Heart right ventricle (tissue), 16 donors: ENCODE results near the gene CYREN. TPM values are rescaled to one million over a fixed set of nuclear protein-coding genes. Genes with fewer than 3 reads are reported as not detected.

Source experiments
- ATAC-seq, 8 donors: fragments of 200-7000 bp; cut with Tn5 transposase; one replicate each; pipeline ENCODE4 v1.9.1; 2020; ENCODE audit warnings: mild to moderate bottlenecking in 8 of 8, moderate library complexity in 8 of 8, moderate number of reproducible peaks in 1 of 8
- DNase-seq, 2 donors: peaks; one replicate each; pipeline ENCODE4 v3.0.0-alpha.2; 2020
- H3K27ac ChIP-seq, 10 donors: fragments of 200-600 bp; sonication (generic) in 2 of 10; one replicate each; pipeline versions ENCODE4 v1.5.0 to v1.8.0; 2020 to 2022; ENCODE audit warnings: mild to moderate bottlenecking in 3 of 10
- H3K27me3 ChIP-seq, 7 donors: fragments of 200-600 bp; one replicate each; pipeline ENCODE4 v1.8.0; 2021 to 2022; ENCODE audit warnings: mild to moderate bottlenecking in 2 of 7
- H3K36me3 ChIP-seq, 9 donors: fragments of 200-600 bp; sonication (generic) in 1 of 9; one replicate each; pipeline versions ENCODE4 v1.5.0 to v1.8.0; 2020 to 2022; ENCODE audit warnings: mild to moderate bottlenecking in 2 of 9
- H3K4me1 ChIP-seq, 9 donors: fragments of 200-600 bp; sonication (generic) in 1 of 9; one replicate each; pipeline versions ENCODE4 v1.5.0 to v1.8.0; 2020 to 2022; ENCODE audit warnings: mild to moderate bottlenecking in 4 of 9
- H3K4me3 ChIP-seq, 10 donors: fragments of 200-600 bp; sonication (generic) in 2 of 10; one replicate each; pipeline versions ENCODE4 v1.5.0 to v1.8.0; 2020 to 2022; ENCODE audit warnings: mild to moderate bottlenecking in 7 of 10, moderate library complexity in 2 of 10
- H3K9me3 ChIP-seq, 11 donors: fragments of 200-600 bp in 10 of 11; sonication (generic) in 2 of 11; one replicate each; pipeline versions ENCODE4 v1.5.0 to v1.8.0; 2013 to 2022; ENCODE audit warnings: mild to moderate bottlenecking in 2 of 11, control low read depth in 1 of 11, moderate library complexity in 1 of 11
- CTCF ChIP-seq, 9 donors: fragments of 200-600 bp; sonication (generic) in 2 of 9; IDR thresholded peaks; one replicate each; pipeline versions ENCODE4 v1.5.0 to v1.8.0; 2021 to 2022; ENCODE audit warnings: antibody characterized with exemption in 9 of 9, mild to moderate bottlenecking in 5 of 9, moderate library complexity in 1 of 9
- WGBS, 2 donors: extraction: QIAGEN DNeasy Blood & Tissue Kit; methylation state at CpG; one replicate each; pipeline ENCODE4 v1.1.7; 2013; ENCODE audit warnings: inconsistent platforms in 1 of 2; 5-methylcytosine and 5-hydroxymethylcytosine counted together
- intact Hi-C, 10 donors: fragments of 100-400 bp; cut with DNase I; formaldehyde crosslinking; loops; one replicate each; pipeline versions ENCODE4 v1.11.1 to v1.14.2; 2022
- polyA plus RNA-seq, 2 donors: library from polyadenylated mRNA; stranded (reverse); fragments of 200-250 nt; gene quantifications; one replicate each; pipeline ENCODE4 v1.2.3, GENCODE V29; 2013
- total RNA-seq, 10 donors: library from RNA; stranded (reverse); fragmentation: NEBNext Ultra II Directional in 3 of 10; extraction: Animal tissue kit (Norgen Biotek cat#: 25700) in 3 of 10; gene quantifications; one replicate each; pipeline versions ENCODE4 v1.2.1 to v1.2.4, GENCODE V29; 2021 to 2023
- donor health status: Arrhythmogenic right ventricular cardiomyopathy.
- donor health status: ischemic (EF 13 %, LVEDD 7.1; RV severe dilation, severe dysfunction).
- donor health status: healthy with polysubstance abuse.
- donor health status: DM: no; HTN: yes; CAD: no.
- donor health status: DM: no; HTN: no; CAD: no.
- donor health status: ischemic (EF 25% LVEDD 6.9; RV normal size, moderate dysfunction).
- donor health status: ischemic (EF 25% LVEDD 5.7; RV mildly dilated, moderate dysfunction).
- donor health status: healthy.
- donor health status: DM: yes; HTN: yes; CAD: no.
- donor health status: Ischemic cardiomyopathy.
- donor health status: ischemic (EF 35%, LVEDD 5.7; RV mildly dilated, moderate dysfunction).
- donor health status: nonischemic (EF 11% LVEDD 7.7; RV severe dilation, severe dysfunction).
- donor health status: DM: yes; HTN: yes; CAD: no.
- donor health status: PGD.
- donor health status: ischemic (EF 29% LVEDD 5.4; RV normal size, mild dysfunction).
- donor health status: nonischemic (EF 23%, LVEDD 6.1; RV moderate dilation, normal function).

Gene CYREN
- total and polyA plus RNA-seq, 12 donors, result 16.0 to 33.3 (median 22.6) TPM

- Histone ChIP-seq H3K4me1 (peaks cover 18 to 88% (median 81%) of the 10 kb centered on the region in 9 donors), H3K9me3 (no peaks in the 10 kb centered on the region), H3K4me3 (no peak overlapping the region), H3K27me3 (no peaks in the 10 kb centered on the region), H3K36me3 (peaks cover 0 to 73% (median 24%) of the 10 kb centered on the region in 9 donors), H3K27ac (peak overlapping the region in 9 of 10 donors; percentile 19 to 97 (median 66))
- intact Hi-C loops, result loop anchor here in 5 of 10 donors (5.0 to 10.0 kb wide), 5 partner anchors 170 to 517 kb away; partner anchors contain the start of genes AGBL3 (in 1 of the 5) and BPGM (in 1 of the 5)
- 76 to 83% methylated on average over 18 of the region's 18 CpGs for WGBS, 2 donors
- peak in 1 of 9 donors; percentile 19 for TF ChIP-seq CTCF (IDR thresholded peaks at IDR 0.05)
- peak in 4 of 8 donors; percentile 28 to 71 (median 34) for ATAC-seq
- DNase-seq, result peak in 1 of 2 donors; percentile 59
Observed at GRCh38 chr7:135164357-135165061, 6.0 kb downstream of the CYREN start.

GRCh38 chr7:135162382-135163001 lies 8.0 kb downstream of the CYREN start:
- TF ChIP-seq CTCF (IDR thresholded peaks at IDR 0.05), result no peak
- Histone ChIP-seq H3K36me3 (peaks cover 0 to 62% (median 17%) of the 10 kb centered on the region in 9 donors), H3K9me3 (no peaks in the 10 kb centered on the region), H3K4me3 (no peak overlapping the region), H3K4me1 (peaks cover 27 to 89% (median 82%) of the 10 kb centered on the region in 9 donors), H3K27ac (peak overlapping the region in 9 of 10 donors; percentile 68 to 88 (median 80)), H3K27me3 (no peaks in the 10 kb centered on the region)
- intact Hi-C loops, result loop anchor here in 5 of 10 donors (2.0 to 10.0 kb wide), 6 partner anchors 78 to 515 kb away; partner anchors contain the start of genes AGBL3 (in 1 of the 5) and BPGM (in 1 of the 5)
- WGBS, 2 donors, result 94 to 98% methylated on average over 2 of the region's 2 CpGs
- ATAC-seq, result no peak
- DNase-seq, result no peak

GRCh38 chr7:135161669-135162068 lies 8.8 kb downstream of the CYREN start:
- no peak for ATAC-seq
- no peak for TF ChIP-seq CTCF (IDR thresholded peaks at IDR 0.05)
- Histone ChIP-seq H3K4me3 (no peak overlapping the region), H3K27me3 (no peaks in the 10 kb centered on the region), H3K27ac (peak overlapping the region; percentile 23 to 88 (median 80)), H3K4me1 (peaks cover 29 to 87% (median 80%) of the 10 kb centered on the region in 9 donors), H3K9me3 (peaks cover 0 to 4% (median under 1%) of the 10 kb centered on the region in 11 donors), H3K36me3 (peaks cover 0 to 62% (median 10%) of the 10 kb centered on the region in 9 donors)
- WGBS, 2 donors, result 71 to 78% methylated on average over 6 of the region's 6 CpGs
- no peak for DNase-seq
- intact Hi-C loops, result loop anchor here in 5 of 10 donors (2.0 to 10.0 kb wide), 6 partner anchors 77 to 514 kb away; partner anchors contain the start of genes AGBL3 (in 1 of the 5) and BPGM (in 1 of the 5)
